Stimulated activated naive CD8-positive, alpha-beta T cell treated with anti-CD3 and anti-CD28 coated beads, Interleukin-15, Interleukin-2, amounts not matched to agents 100 U/mL and 50 U/mL, for 24 hours (primary cell): ENCODE measurements around the gene WDPCP.
"Not testable (repeated sequence)": the region's sequence is repeated elsewhere in the genome, so short reads cannot be mapped to it uniquely, and the experiment has no call there.

Experiments used
- ATAC-seq: fragments of 150-1000 bp; cut with Tn5 transposase; one replicate; pipeline ENCODE4 v1.10.0; 2021
- DNase-seq: peaks from one replicate; pipeline ENCODE4 v3.0.0; 2021

Gene WDPCP

DNA sequence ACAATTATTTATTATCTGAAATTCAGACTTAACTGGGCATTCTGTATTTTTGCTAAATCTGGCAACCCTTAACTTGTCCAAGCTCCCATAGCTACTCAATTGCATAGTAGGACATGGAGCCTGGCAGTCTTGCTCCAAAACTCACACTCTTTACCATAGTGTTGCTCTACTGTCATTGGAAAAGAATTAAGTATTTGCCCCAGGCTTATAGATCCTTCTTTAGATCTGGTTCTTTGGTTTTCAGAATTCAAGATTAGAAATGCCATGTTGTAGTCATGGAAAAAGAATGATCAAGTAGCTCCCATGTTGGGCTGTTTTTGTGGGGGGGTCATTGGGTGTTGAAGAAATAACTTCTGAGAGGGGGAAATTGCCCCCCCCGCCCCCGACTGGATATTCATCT, 240.9 kb downstream of the WDPCP start:
- ATAC-seq (no peak), DNase-seq (no peak)

DNA sequence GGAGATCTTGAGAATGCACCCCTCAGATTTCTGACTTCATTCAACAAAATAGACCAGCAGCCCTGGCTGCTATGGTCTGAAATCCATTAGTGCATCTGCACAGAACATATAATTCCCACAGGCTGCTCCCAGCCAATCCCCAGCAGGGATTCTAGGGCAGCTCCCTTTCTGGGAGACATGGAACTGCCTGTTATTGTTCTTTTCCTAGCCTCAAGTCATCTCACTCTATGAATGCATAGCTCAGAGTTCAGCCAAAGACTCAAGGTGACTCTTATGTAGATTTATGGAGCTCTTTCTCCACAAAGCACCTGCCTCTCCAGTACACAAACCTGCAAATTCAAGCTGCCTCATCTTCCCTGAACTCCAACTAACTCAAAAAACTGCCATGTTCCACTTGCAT, 241.9 kb downstream of the WDPCP start:
- no peak for DNase-seq
- ATAC-seq, result no peak

DNA sequence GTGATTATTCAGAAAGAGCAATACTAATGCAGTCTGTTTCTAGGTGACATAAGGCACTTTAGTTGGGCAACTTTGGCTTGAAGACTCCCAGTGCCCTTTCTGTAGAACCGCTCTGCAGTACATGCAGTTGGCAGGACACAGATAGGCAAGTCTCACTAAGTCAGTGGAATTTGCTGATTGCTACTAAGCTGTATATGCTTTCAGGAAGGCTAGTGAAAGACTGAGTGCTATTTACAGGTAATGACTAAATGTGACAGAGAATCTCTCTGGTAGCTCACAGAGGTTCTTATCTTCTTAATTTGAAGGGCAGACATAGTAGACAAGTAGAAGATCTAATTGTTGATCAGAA, 243.0 kb downstream of the WDPCP start:
- ATAC-seq (no peak), DNase-seq (no peak)

DNA sequence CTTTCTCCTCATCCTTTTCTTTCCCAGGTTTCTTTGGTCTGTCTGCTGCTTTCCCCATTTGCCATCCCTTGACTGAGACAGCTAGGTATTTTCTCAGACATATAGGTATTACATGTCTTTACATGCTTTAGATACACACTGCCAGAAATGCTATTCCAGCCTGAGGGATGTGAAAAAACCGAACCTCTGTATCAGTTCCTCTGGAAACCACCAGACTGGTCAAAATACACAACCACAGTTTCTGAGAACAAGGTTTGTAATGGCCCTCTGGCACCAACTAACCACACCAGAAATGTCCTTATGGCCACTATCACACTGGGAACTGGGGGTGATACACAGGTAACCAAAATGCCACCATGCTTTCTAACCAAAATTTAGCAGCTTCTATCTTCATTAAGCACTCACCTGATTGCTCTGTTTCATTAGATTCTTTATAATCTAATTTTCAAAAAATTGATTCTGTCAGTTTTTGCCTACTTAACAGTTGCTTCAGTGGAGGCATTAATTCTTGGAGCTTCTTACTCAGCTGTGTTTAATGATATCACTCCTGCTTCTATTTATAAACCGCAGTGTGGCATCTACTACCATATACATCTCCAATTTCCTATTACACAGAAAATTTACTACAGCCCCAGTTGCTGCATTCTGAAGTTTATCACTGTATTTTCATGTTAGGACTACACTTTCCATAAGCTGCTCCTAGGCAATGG, 243.5 kb downstream of the WDPCP start:
- no peak for ATAC-seq
- DNase-seq, result no peak

DNA sequence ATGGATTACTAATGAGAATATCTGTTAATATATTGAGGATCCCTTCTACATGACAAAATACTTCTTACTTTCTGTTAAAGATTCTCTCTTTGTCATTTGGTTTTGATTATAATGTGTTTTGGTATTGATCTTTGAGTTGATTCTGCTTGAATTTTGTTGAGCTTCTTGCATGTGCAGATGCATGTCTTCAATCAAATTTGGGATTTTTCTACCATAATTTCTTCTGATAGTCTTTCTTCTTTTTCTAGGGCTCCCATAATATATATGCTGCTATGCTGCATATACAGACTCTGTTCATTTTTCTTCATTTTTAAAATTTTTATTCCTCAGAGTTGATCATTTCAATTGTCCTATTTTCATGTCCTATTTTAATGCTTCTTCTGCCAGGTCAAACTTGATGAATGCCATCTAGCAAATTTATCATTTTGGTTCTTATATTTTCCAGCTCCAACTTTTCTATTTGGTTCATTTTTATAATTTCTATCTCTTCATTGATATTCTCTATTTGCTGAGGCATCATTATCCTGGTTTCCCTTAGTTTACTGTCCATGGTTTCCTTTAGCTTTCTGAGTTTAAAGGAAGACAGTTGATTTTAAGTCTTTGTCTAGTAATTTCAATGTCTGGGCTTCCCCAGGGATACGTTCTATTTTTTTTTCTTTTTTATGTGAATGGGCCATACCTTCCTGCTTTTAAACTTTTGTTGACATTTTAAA, 244.7 kb downstream of the WDPCP start:
- no peak for DNase-seq
- no peak for ATAC-seq

GRCh38 chr2:63340443-63340842, 247.8 kb downstream of the WDPCP start:
- DNase-seq, result no peak
- ATAC-seq, result no peak

DNA sequence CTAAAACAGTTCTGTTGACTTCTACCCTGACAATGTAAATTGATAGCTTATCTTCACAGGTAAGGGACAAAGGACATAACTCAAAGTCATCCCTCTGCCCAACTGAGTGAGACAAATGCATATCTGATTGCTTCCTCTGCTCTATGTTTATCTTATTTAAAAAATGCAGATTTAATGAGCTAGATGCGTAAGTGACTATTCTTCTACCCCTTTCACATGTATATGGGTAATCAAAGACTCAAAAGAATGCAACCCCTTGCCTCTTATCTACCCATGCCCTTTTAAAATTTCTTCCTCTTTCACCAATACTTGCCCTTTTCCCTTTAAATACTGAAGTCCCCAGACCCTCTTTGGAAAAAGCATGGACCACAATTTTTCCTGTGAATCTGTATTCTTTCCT, 253.4 kb downstream of the WDPCP start:
- ATAC-seq (no peak), DNase-seq (no peak)

DNA sequence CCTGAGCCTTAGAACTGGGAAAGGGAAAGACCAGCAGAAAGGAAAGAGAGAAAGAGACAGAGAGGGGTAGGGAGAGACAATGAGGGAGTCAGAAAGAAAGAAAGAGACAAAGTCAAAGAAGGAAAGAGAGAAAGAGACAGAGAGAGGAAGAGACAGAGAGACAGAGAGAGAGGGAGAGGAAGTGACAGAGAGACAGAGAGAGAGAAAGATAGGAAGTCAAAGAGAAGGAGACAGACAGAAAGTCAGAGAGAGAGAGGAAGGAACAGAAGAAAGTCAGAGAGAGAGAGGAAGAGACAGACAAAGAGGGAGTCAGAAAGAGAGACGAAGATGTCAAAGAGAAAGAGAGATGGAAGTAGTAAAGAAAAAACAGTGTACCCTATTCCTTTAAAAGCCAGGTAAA, 261.8 kb downstream of the WDPCP start:
- DNase-seq, result no peak
- ATAC-seq, result no peak

- DNase-seq, ATAC-seq: not testable (repeated sequence)
These were observed 264.6 kb downstream of the WDPCP start for GRCh38 chr2:63323662-63324061.

- ATAC-seq, DNase-seq: not testable (repeated sequence)
These were observed 266.3 kb downstream of the WDPCP start for GRCh38 chr2:63321973-63322372.

- no peak for ATAC-seq
These were observed 267.6 kb downstream of the WDPCP start for GRCh38 chr2:63320669-63321068.

DNA sequence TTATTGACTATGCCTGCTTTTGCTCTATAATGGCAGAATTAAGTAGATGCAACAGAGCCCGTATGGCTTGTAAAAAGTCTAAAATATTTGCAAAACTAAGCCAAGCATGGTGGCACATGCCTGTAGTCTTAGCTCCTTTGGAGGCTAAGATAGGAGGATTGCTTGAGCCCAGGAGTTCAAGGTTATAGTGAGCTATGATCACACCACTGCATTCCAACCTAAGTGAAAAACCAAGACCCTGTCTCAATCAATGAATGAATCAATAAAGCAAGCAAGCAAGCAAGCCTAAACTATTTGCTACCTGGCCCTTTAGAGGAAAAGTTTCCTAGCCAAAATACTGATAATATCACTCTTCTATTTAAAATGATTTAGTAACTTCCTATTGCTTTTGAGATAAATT, 277.7 kb downstream of the WDPCP start:
- DNase-seq (no peak), ATAC-seq (no peak)

More at GRCh38 chr2:63320669-63321068, 267.6 kb downstream of the WDPCP start:
- no peak for DNase-seq

DNA sequence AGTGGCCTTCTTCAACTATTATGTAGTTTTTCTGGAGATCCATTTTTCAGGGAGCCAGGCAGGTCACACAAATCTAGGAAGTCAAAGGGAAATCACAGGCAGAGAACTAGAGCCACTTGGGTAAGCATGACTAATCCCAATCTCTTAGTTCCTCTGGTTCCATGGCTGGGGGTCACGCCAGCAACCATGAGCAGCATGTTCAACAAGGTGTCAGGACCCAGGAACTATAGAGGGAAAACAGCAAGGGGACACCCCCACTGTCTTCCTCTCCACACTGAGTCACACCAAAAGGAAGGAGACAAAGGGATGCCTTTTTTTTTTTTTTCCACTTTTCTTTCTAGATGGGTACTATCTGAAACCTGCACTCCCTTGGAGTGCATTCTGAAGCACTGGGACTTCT, 286.8 kb downstream of the WDPCP start:
- ATAC-seq (no peak), DNase-seq (peak; percentile 4)

DNA sequence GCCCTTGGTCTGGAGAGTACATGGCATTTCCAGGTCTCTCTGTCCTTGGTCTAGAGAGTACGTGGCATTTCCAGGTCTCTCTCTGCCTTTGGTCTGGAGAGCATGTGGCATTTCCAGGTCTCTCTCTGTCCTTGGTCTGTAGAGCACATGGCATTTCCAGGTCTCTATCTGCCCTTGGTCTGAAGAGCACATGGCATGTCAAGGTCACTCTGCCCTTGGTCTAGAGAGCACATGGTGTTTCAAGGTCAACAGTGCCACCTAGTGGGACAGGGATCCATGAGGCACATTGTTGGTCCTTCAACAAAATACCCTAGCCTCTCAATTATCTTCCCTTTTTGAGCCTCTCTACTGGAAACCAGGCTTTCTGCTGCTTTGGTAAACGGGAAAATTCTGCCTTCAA, 287.4 kb downstream of the WDPCP start:
- ATAC-seq (no peak), DNase-seq (no peak)

- DNase-seq (no peak), ATAC-seq (no peak)
These were observed 300.3 kb downstream of the WDPCP start for GRCh38 chr2:63287956-63288355.

DNA sequence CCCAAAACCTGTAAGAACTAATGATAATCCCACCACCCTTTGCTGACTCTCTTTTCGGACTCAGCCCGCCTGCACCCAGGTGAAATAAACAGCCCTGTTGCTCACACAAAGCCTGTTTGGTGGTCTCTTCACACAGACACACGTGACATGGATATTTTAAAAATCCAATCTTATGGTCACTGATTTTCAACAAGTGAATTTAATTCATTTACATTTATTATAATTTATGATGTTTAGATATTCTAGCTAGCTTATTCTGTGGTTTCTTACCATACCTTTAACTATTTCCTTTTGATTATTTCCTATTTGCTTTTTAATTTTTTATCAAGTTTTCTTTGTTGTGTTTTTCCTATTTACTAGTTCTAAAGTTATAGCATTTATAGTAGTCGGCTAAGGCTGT, 301.8 kb downstream of the WDPCP start:
- ATAC-seq, DNase-seq: not testable (repeated sequence)

DNA sequence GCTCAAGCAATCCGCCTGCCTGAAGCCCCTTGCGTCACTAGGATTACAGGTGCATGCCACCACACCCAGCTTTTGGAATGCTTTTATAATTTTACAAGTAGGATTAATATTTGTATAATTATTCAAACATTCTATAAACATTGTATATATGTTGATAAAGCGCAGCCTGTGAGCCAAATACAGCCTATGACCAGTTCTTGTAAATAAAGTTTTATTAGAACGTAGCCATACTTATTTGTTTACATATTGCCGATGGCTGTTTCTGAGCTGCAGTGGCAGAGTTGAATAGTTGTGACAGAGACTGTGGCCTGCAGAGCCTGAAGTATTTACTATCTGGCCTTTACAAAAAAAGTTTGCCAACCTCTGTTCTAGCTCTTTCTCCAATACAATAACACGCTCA, 305.0 kb downstream of the WDPCP start:
- no peak for ATAC-seq
- DNase-seq, result no peak

DNA sequence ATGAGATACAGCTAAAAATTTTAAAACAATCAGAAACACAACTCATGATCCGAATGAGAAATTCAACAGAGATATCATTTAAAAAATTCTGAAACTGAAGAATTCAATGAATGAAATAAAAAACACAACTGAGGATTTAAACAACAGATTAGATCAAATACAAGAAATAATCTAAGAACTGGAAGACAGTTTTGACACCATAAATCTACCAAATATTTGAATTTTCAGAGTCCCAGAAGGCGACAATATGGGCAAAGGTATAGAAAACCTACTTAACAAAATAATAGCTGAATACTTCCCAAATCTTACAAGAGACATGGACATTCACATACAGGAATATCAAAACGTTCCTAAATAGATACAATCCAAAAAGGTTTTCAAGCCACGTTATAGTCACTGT, 315.7 kb downstream of the WDPCP start:
- ATAC-seq, result no peak
- no peak for DNase-seq

GRCh38 chr2:63270717-63271116, 317.6 kb downstream of the WDPCP start:
- no peak for ATAC-seq
- no peak for DNase-seq

DNA sequence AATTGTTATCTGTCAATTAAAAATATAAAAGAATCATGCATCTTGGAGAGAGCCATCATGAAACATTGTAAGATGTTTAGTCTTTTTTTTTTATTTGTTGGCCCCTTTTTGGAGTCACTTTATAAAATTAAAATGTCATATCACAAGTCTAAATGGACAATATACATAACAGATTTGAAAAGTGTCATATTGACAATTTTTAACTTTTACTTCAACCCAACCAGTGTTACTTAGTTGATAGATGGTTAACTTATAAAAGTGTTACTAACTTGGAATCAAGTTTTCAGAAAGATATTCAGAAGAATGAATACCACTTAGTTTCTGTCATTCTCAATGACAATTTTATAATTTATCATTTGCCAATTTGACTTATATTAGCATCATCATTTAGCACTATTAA, 319.3 kb downstream of the WDPCP start:
- ATAC-seq (no peak), DNase-seq (no peak)

DNA sequence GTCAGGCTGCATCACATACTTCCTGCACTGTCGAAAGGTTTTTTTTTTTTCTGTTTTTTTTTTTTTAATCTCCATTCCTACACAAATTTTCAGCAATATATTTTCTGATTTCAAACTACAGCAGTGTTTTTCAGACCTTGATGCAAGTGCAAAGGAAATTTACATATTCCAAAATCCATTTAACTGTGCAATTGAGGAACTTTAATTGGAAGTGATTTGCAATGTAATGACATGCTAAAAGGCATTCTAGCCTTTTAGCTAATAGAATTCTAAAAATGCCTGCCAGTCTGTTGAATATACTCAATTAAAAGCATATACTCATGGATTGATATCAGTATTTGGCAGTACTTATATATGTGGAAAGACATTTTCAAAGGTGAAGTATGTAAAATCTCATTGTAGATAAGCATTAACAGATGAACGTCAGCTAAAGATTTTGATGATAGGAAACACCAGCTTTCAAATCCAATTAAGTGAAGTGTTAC, 327.1 kb downstream of the WDPCP start:
- DNase-seq (no peak), ATAC-seq (no peak)

GRCh38 chr2:63257473-63257872, 330.8 kb downstream of the WDPCP start:
- peak; percentile 32 for ATAC-seq

GRCh38 chr2:63249161-63249560, 339.1 kb downstream of the WDPCP start:
- DNase-seq, result no peak
- ATAC-seq, result no peak

More at GRCh38 chr2:63257473-63257872, 330.8 kb downstream of the WDPCP start:
- no peak for DNase-seq

GRCh38 chr2:63242747-63243146, 345.5 kb downstream of the WDPCP start:
- no peak for DNase-seq
- no peak for ATAC-seq
